ENCODE results near the gene TANC1.

The TANC1 gene

DNA sequence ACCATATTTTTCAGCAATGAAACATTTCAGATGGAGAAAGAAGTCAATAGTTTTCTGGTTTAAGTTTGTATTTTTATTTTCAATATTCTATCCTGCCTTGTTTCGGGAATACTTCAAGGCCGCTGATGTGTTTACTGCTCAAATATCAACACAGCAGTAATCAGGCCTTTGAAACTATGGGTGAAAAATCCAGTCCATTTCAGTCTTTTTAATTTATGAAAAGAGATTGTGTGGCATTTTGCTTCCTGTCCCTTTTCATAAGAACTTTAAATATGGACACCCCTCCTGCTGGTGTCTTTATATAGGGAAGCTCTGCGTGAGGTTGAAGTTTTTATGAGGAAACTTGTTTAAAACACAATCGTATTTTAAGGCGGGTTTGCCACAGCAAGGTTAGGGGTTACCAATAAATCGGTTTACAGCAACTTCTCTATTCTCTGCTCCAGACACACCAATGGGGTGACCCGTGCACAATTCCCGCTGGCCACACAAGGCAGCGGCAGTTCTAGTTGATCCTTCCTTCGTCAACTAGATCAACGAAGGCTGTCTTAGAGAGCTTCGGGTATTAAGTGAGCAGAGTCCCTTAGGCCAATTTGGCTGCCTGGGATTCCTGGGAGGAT, 1.2 kb upstream of the TANC1 start:
- TF ChIP-seq EZH2 (IDR thresholded peaks at IDR 0.05; ENCODE audit: borderline replicate concordance, low read depth, low read length, severe bottlenecking), result no peak
- TF ChIP-seq CTCF (IDR thresholded peaks at IDR 0.05; ENCODE audit: borderline replicate concordance, extremely low read depth, low read length, poor library complexity, severe bottlenecking), result no peak
- H2AFZ ChIP-seq (ENCODE audit: low read depth, low read length), result no peak overlapping the region
- H3K36me3 ChIP-seq (ENCODE audit: insufficient read depth, low read length), result no peaks in the 10 kb centered on the region; the same call in 1 of the 2 replicates
- H3K9me3 ChIP-seq (ENCODE audit: insufficient read depth, low read length, severe bottlenecking), result no peaks in the 10 kb centered on the region
- peaks cover 6% of the 10 kb centered on the region for H3K79me2 ChIP-seq (ENCODE audit: insufficient read depth, low read length)
- peaks cover 5% of the 10 kb centered on the region; the same call in 1 of the 2 replicates for H4K20me1 ChIP-seq (ENCODE audit: insufficient read depth, low read length)
- DNase-seq (no peak), ATAC-seq (ENCODE audit: insufficient read depth, low read depth) (no peak)
- H3K27me3 ChIP-seq (ENCODE audit: insufficient read depth, low read length, poor library complexity), result peaks cover 12% of the 10 kb centered on the region
- H3K4me1 ChIP-seq (ENCODE audit: insufficient read depth, low read length), result peaks cover 22% of the 10 kb centered on the region
- H3K4me2 ChIP-seq (ENCODE audit: insufficient read depth, low read length), result no peak overlapping the region
- H3K27ac ChIP-seq (ENCODE audit: low read length), result no peak overlapping the region
- H3K9ac ChIP-seq (ENCODE audit: low read depth, low read length), result no peak overlapping the region
- no peak overlapping the region for H3K4me3 ChIP-seq (ENCODE audit: low read depth in 1 of 2, low read length in 2 of 2)

DNA sequence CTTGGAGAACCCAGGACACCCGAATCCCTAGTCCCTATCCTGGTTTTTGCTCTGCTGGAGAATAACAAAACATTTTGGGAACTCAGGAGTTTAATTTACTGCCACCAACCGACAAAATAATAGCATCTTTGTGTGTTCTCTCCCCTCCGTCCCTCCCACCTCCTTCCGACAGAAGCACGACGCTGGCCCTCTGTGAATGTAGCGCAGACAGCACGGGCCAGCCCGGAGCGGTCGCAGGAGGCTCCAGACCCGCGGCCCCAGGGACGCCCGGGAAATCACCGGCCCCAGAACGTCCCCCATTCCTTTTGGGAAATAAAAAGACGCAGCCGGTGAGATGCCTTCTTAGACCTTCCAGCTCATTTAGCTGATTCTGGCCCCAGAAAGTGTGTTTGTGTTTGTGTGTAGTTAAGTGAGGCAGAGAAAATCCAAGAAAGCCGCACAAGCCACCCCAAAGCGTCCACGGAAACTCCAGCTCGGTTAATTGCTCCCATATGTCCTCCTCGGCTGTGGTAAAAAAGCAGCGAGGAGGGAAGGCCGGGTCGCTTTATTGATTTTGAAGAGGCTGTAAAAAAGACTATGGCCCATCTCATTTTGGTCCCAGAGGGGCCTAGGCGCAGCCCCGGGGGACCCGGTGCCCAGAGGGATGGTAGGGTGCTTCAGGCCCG, 577 bp upstream of the TANC1 start:
- peak overlapping the region; percentile 65 to 75; a peak in 3 of 4 replicates for H3K4me3 ChIP-seq (ENCODE audit: low read depth in 1 of 2, low read length in 2 of 2)
- H3K36me3 ChIP-seq (ENCODE audit: insufficient read depth, low read length), result no peaks in the 10 kb centered on the region; the same call in 1 of the 2 replicates
- H3K27ac ChIP-seq (ENCODE audit: low read length), result no peak overlapping the region
- H3K79me2 ChIP-seq (ENCODE audit: insufficient read depth, low read length), result peaks cover 6% of the 10 kb centered on the region
- H3K9me3 ChIP-seq (ENCODE audit: insufficient read depth, low read length, severe bottlenecking), result no peaks in the 10 kb centered on the region
- ATAC-seq (ENCODE audit: insufficient read depth, low read depth) (no peak), DNase-seq (no peak)
- peaks cover 12% of the 10 kb centered on the region for H3K27me3 ChIP-seq (ENCODE audit: insufficient read depth, low read length, poor library complexity)
- H3K4me1 ChIP-seq (ENCODE audit: insufficient read depth, low read length), result peaks cover 22% of the 10 kb centered on the region
- peak overlapping the region; percentile 71 for H3K9ac ChIP-seq (ENCODE audit: low read depth, low read length)
- H2AFZ ChIP-seq (ENCODE audit: low read depth, low read length), result peak overlapping the region; percentile 66
- TF ChIP-seq CTCF (IDR thresholded peaks at IDR 0.05; ENCODE audit: borderline replicate concordance, extremely low read depth, low read length, poor library complexity, severe bottlenecking) (no peak), EZH2 (IDR thresholded peaks at IDR 0.05; ENCODE audit: borderline replicate concordance, low read depth, low read length, severe bottlenecking) (no peak)
- peaks cover 5% of the 10 kb centered on the region; the same call in 1 of the 2 replicates for H4K20me1 ChIP-seq (ENCODE audit: insufficient read depth, low read length)
- peak overlapping the region; percentile 81 for H3K4me2 ChIP-seq (ENCODE audit: insufficient read depth, low read length)

- no peaks in the 10 kb centered on the region; the same call in 1 of the 2 replicates for H3K36me3 ChIP-seq (ENCODE audit: insufficient read depth, low read length)
- H3K4me1 ChIP-seq (ENCODE audit: insufficient read depth, low read length), result peaks cover 22% of the 10 kb centered on the region
- peak overlapping the region; percentile 66 for H2AFZ ChIP-seq (ENCODE audit: low read depth, low read length)
- peak overlapping the region; percentile 2; the same call in 1 of the 2 replicates for H3K27ac ChIP-seq (ENCODE audit: low read length)
- peaks cover 8% of the 10 kb centered on the region; the same call in 1 of the 2 replicates for H4K20me1 ChIP-seq (ENCODE audit: insufficient read depth, low read length)
- peaks cover 6% of the 10 kb centered on the region for H3K79me2 ChIP-seq (ENCODE audit: insufficient read depth, low read length)
- TF ChIP-seq EZH2 (IDR thresholded peaks at IDR 0.05; ENCODE audit: borderline replicate concordance, low read depth, low read length, severe bottlenecking) (no peak), CTCF (IDR thresholded peaks at IDR 0.05; ENCODE audit: borderline replicate concordance, extremely low read depth, low read length, poor library complexity, severe bottlenecking) (no peak)
- peak overlapping the region; percentile 81 for H3K4me2 ChIP-seq (ENCODE audit: insufficient read depth, low read length)
- peak overlapping the region; percentile 71 for H3K9ac ChIP-seq (ENCODE audit: low read depth, low read length)
- peak; percentile 11 for DNase-seq
- H3K4me3 ChIP-seq (ENCODE audit: low read depth in 1 of 2, low read length in 2 of 2), result peak overlapping the region; percentile 65 to 75
- H3K27me3 ChIP-seq (ENCODE audit: insufficient read depth, low read length, poor library complexity), result peaks cover 12% of the 10 kb centered on the region
- peak; percentile 47 for ATAC-seq (ENCODE audit: insufficient read depth, low read depth)
- H3K9me3 ChIP-seq (ENCODE audit: insufficient read depth, low read length, severe bottlenecking), result no peaks in the 10 kb centered on the region
Observed at GRCh38 chr2:158969162-158969714, 798 bp downstream of the TANC1 start.

All from DND-41 (cell line).